Cardiac muscle cell (in vitro differentiated cells and primary cell): Measurements from ENCODE around the gene PKNOX2. TPM values are rescaled to one million over a fixed set of nuclear protein-coding genes. Genes with fewer than 3 reads are reported as not detected.

Experiments
- DNase-seq, 2 donors: peaks; one replicate each; pipeline versions ENCODE4 v3.0.0 to v3.0.0-alpha.2; 2010 to 2017; ENCODE audit warnings: low read depth in 1 of 2, low spot score in 1 of 2
- H3K27ac ChIP-seq: fragments of 200-600 bp; sonication (generic); 2 replicates; pipeline ENCODE4 v1.5.1; 2016
- H3K27me3 ChIP-seq: fragments of 200-600 bp; sonication (generic); 2 replicates; pipeline ENCODE4 v1.6.0; 2016; ENCODE audit warnings: control low read depth
- H3K36me3 ChIP-seq: fragments of 200-600 bp; sonication (generic); 2 replicates; pipeline ENCODE4 v1.5.1; 2016; ENCODE audit warnings: control low read depth
- H3K4me1 ChIP-seq: fragments of 200-600 bp; sonication (generic); 2 replicates; pipeline ENCODE4 v1.8.1; 2017; ENCODE audit warnings: low read depth, mild to moderate bottlenecking, mixed run types
- H3K4me3 ChIP-seq: fragments of 200-600 bp; sonication (generic); 2 replicates; pipeline ENCODE4 v1.5.1; 2016; ENCODE audit warnings: mild to moderate bottlenecking
- H3K9me3 ChIP-seq: fragments of 200-600 bp; sonication (generic); 2 replicates; pipeline ENCODE4 v1.5.1; 2017; ENCODE audit warnings: low read depth, mild to moderate bottlenecking, control low read depth
- CTCF ChIP-seq: IDR thresholded peaks from 2 replicates; pipeline ENCODE4 v1.5.1; 2012; ENCODE audit warnings: low read depth, mild to moderate bottlenecking, low read length
- polyA plus RNA-seq: library from polyadenylated mRNA; unstranded; fragments of >200 nt; fragmentation: Nextera tagmentation; extraction: Ambion mirVana; gene quantifications from 2 replicates; pipeline ENCODE4 v1.2.1, GENCODE V29; 2016
- total RNA-seq: library from RNA; depleted of rRNA; stranded (reverse); fragments of >200 nt; gene quantifications from 2 replicates; pipeline ENCODE4 v1.2.3, GENCODE V29; 2016

The PKNOX2 gene
- total and polyA plus RNA-seq, 2 experiments from 2014 or later: 2.1 to 6.1 TPM

- Histone ChIP-seq H3K4me3 (peak overlapping the region; percentile 75), H3K36me3 (no peaks in the 10 kb centered on the region), H3K27ac (peak overlapping the region; percentile 76), H3K4me1 (peaks cover 62% of the 10 kb centered on the region), H3K27me3 (no peaks in the 10 kb centered on the region), H3K9me3 (no peaks in the 10 kb centered on the region)
- DNase-seq: peak; percentile 44 to 58
- TF ChIP-seq CTCF: no peak
Measured at GRCh38 chr11:125165843-125166763, 1.6 kb downstream of the PKNOX2 start.

- H3K27ac ChIP-seq: peak overlapping the region; percentile 76
Measured at GRCh38 chr11:125166764-125167291, 2.3 kb downstream of the PKNOX2 start.

GRCh38 chr11:125167292-125167953 is 2.9 kb downstream of the PKNOX2 start:
- DNase-seq: peak; percentile 62 to 76
- no peaks in the 10 kb centered on the region for H3K27me3 ChIP-seq
- peak overlapping the region; percentile 76 for H3K27ac ChIP-seq
- H3K4me3 ChIP-seq: peak overlapping the region; percentile 75
- H3K4me1 ChIP-seq: peaks cover 67% of the 10 kb centered on the region
- H3K9me3 ChIP-seq: no peaks in the 10 kb centered on the region
- H3K36me3 ChIP-seq: no peaks in the 10 kb centered on the region
- no peak for TF ChIP-seq CTCF

More at GRCh38 chr11:125166764-125167291, 2.3 kb downstream of the PKNOX2 start:
- H3K27me3 ChIP-seq: no peaks in the 10 kb centered on the region
- peak overlapping the region; percentile 75 for H3K4me3 ChIP-seq
- H3K4me1 ChIP-seq: peaks cover 68% of the 10 kb centered on the region
- H3K9me3 ChIP-seq: no peaks in the 10 kb centered on the region
- no peak for TF ChIP-seq CTCF
- H3K36me3 ChIP-seq: no peaks in the 10 kb centered on the region
- DNase-seq: no peak

- no peaks in the 10 kb centered on the region for H3K27me3 ChIP-seq
- peaks cover 59% of the 10 kb centered on the region for H3K4me1 ChIP-seq
- peak in 1 of 2 donors; percentile 58 for DNase-seq
- no peaks in the 10 kb centered on the region for H3K9me3 ChIP-seq
- peak overlapping the region; percentile 76 for H3K27ac ChIP-seq
- H3K36me3 ChIP-seq: no peaks in the 10 kb centered on the region
- H3K4me3 ChIP-seq: no peak overlapping the region
- no peak for TF ChIP-seq CTCF
Measured at GRCh38 chr11:125167954-125168835, 3.6 kb downstream of the PKNOX2 start.
